Tibial nerve (tissue), 4 donors: ENCODE measurements around the gene SSR3. TPM values are rescaled to one million over a fixed set of nuclear protein-coding genes. Genes with fewer than 3 reads are reported as not detected.
"Not testable (repeated sequence)": the region's sequence is repeated elsewhere in the genome, so short reads cannot be mapped to it uniquely, and the experiment has no call there.

Experiments used
- DNase-seq, 2 donors: peaks; one replicate each; pipeline ENCODE4 v3.0.0-alpha.2; 2019; ENCODE audit warnings: low spot score in 2 of 2
- H3K27ac ChIP-seq, 4 donors: fragments of 200-600 bp; sonication (generic) in 3 of 4; one replicate each; pipeline ENCODE4 v1.5.1; 2017 to 2019; ENCODE audit warnings: mild to moderate bottlenecking in 1 of 4
- H3K27me3 ChIP-seq, 2 donors: fragments of 200-600 bp; sonication (generic) in 1 of 2; one replicate each; pipeline versions ENCODE4 v1.5.1 to v1.6.0; 2017 to 2019
- H3K36me3 ChIP-seq, 3 donors: fragments of 200-600 bp; sonication (generic); one replicate each; pipeline ENCODE4 v1.5.1; 2018 to 2019
- H3K4me1 ChIP-seq, 4 donors: fragments of 200-600 bp; sonication (generic) in 3 of 4; one replicate each; pipeline ENCODE4 v1.5.1; 2017 to 2019
- H3K4me3 ChIP-seq, 4 donors: fragments of 200-600 bp; sonication (generic) in 3 of 4; one replicate each; pipeline ENCODE4 v1.5.1; 2017 to 2019; ENCODE audit warnings: mild to moderate bottlenecking in 1 of 4, moderate library complexity in 1 of 4
- H3K9me3 ChIP-seq, 4 donors: fragments of 200-600 bp; sonication (generic) in 3 of 4; one replicate each; pipeline ENCODE4 v1.5.1; 2017 to 2019
- CTCF ChIP-seq, 5 experiments: fragments of 200-600 bp in 3 of 5; fragments of 450-650 bp in 2 of 5; sonication (generic) in 3 of 5; IDR thresholded peaks; one replicate each; pipeline ENCODE4 v1.5.1; 2016 to 2019; ENCODE audit warnings: antibody characterized with exemption in 5 of 5, mild to moderate bottlenecking in 3 of 5, moderate library complexity in 2 of 5
- EP300 ChIP-seq, 2 donors: sonication (generic); formaldehyde crosslinking; IDR thresholded peaks; one replicate each; pipeline ENCODE4 v1.6.1; 2017; ENCODE audit warnings: antibody characterized with exemption in 2 of 2, mild to moderate bottlenecking in 1 of 2
- POLR2A ChIP-seq, 2 donors: fragments of 450-650 bp; IDR thresholded peaks; one replicate each; pipeline ENCODE4 v1.6.1; 2017; ENCODE audit warnings: antibody characterized with exemption in 2 of 2, mild to moderate bottlenecking in 2 of 2, moderate library complexity in 2 of 2
- WGBS, 2 donors: methylation state at CpG; one replicate each; pipeline ENCODE4 v1.1.5; 2018; 5-methylcytosine and 5-hydroxymethylcytosine counted together
- total RNA-seq, 4 donors: library from RNA; depleted of rRNA; stranded (reverse); fragments of >200 nt; gene quantifications; one replicate each; pipeline ENCODE4 v1.1.0, GENCODE V29; 2016

Gene SSR3
- total RNA-seq, 4 donors from 2014 or later: 73.2 to 88.5 (median 79.0) TPM

GRCh38 chr3:156593814-156594213 is 38.9 kb upstream of the SSR3 start:
- no peaks in the 10 kb centered on the region for H3K36me3 ChIP-seq
- H3K27me3 ChIP-seq: no peaks in the 10 kb centered on the region
- no peak overlapping the region for H3K27ac ChIP-seq
- no peaks in the 10 kb centered on the region for H3K9me3 ChIP-seq
- no peak overlapping the region for H3K4me3 ChIP-seq
- TF ChIP-seq CTCF (IDR thresholded peaks at IDR 0.05) (no peak), POLR2A (IDR thresholded peaks at IDR 0.05) (no peak), EP300 (IDR thresholded peaks at IDR 0.05) (no peak)
- peaks cover 0 to 22% (median 0%) of the 10 kb centered on the region in 4 donors for H3K4me1 ChIP-seq
- DNase-seq: no peak

- WGBS, 2 donors: 97% methylated on average over 5 of the region's 5 CpGs
- H3K36me3 ChIP-seq: not testable (repeated sequence)
Measured at GRCh38 chr3:156589806-156590205, 34.9 kb upstream of the SSR3 start.

DNA sequence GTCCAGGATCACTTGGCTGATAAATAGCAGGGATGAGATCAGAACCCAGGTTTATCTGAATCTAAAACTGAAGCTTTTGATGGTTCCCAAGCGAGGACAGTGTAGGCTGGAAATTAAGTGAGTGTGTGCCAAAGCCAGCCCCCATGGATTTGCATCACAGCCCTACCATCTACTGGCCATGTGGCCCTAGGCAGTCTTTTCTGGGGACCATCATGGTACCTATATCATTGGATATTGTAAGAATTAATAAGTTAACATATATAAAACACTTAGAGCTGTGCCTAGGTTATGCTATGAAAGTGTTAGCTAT is 32.8 kb upstream of the SSR3 start:
- TF ChIP-seq POLR2A (IDR thresholded peaks at IDR 0.05) (no peak), EP300 (IDR thresholded peaks at IDR 0.05) (no peak), CTCF (IDR thresholded peaks at IDR 0.05) (no peak)

More at GRCh38 chr3:156589806-156590205, 34.9 kb upstream of the SSR3 start:
- not testable (repeated sequence) for H3K9me3 ChIP-seq, DNase-seq, H3K27me3 ChIP-seq, H3K4me3 ChIP-seq, H3K27ac ChIP-seq
- peaks cover 0 to 26% (median 2%) of the 10 kb centered on the region in 4 donors for H3K4me1 ChIP-seq

DNA sequence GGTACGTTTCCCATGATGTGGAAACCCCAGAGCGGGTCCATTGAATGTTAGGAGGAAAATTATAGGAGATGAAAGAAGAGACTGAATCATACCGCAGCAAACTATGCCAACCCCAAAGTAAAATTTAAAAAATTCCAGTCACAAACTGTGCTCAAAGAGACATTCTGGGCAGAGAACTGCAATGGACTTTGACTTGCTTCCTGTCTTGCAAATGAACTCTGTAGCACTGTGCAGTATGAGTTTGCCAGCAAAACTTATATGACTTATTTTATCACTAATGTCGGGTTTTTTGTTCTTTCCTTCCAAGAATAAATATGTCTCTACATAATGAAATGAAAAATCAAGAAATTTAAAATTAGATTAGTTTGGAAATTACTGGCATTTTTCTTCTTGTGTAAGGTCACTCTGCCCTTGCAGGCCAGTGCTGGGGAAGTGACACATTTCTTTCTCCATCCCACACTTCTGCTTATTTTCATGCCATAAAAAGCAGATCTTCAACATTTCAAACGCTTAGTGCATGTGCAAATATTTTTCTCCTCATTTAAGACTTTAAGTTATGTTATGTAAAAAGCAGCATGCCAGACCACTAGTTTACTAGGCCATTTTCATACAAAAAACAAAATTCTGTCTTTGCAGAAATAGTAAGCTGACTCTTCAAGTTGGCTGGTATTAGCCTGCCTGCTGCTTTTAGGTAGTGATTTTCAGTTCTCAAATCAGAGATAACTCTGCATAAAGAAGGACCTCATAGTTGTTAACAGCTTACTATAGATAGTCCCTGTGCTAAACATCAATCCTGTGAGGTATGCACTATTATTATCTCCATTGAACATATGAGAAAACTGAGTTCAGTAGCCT is 32.2 kb upstream of the SSR3 start:
- Histone ChIP-seq H3K4me1 (peaks cover 0 to 10% (median 2%) of the 10 kb centered on the region in 4 donors), H3K9me3 (no peaks in the 10 kb centered on the region), H3K27me3 (no peaks in the 10 kb centered on the region), H3K36me3 (no peaks in the 10 kb centered on the region), H3K4me3 (no peak overlapping the region), H3K27ac (peak overlapping the region in 2 of 4 donors; percentile 12 to 31)
- 52 to 53% methylated on average over 5 of the region's 5 CpGs for WGBS, 2 donors
- no peak for DNase-seq
- TF ChIP-seq POLR2A (IDR thresholded peaks at IDR 0.05): no peak
- TF ChIP-seq CTCF (IDR thresholded peaks at IDR 0.05): no peak
- TF ChIP-seq EP300 (IDR thresholded peaks at IDR 0.05): peak in 1 of 2 donors; percentile 17

More for the DNA sequence above, 32.8 kb upstream of the SSR3 start:
- H3K4me1 ChIP-seq: peaks cover 0 to 10% (median 2%) of the 10 kb centered on the region in 4 donors
- H3K9me3 ChIP-seq: no peaks in the 10 kb centered on the region
- H3K36me3 ChIP-seq: no peaks in the 10 kb centered on the region
- H3K27ac ChIP-seq: peak overlapping the region in 2 of 4 donors; percentile 22 to 31
- DNase-seq: no peak
- 39 to 68% methylated on average over 1 of the region's 1 CpG for WGBS, 2 donors
- no peaks in the 10 kb centered on the region for H3K27me3 ChIP-seq
- H3K4me3 ChIP-seq: no peak overlapping the region

- peaks cover 0 to 15% (median 2%) of the 10 kb centered on the region in 4 donors for H3K4me1 ChIP-seq
- no peak for DNase-seq
- no peak for TF ChIP-seq CTCF (IDR thresholded peaks at IDR 0.05)
- no peak for TF ChIP-seq POLR2A (IDR thresholded peaks at IDR 0.05)
- no peak for TF ChIP-seq EP300 (IDR thresholded peaks at IDR 0.05)
- no peak overlapping the region for H3K4me3 ChIP-seq
- H3K9me3 ChIP-seq: no peaks in the 10 kb centered on the region
- no peaks in the 10 kb centered on the region for H3K36me3 ChIP-seq
- H3K27ac ChIP-seq: no peak overlapping the region
- no peaks in the 10 kb centered on the region for H3K27me3 ChIP-seq
Measured at GRCh38 chr3:156583469-156583868, 28.6 kb upstream of the SSR3 start.
